IPS DF 4.7 (cell line): ENCODE results near the gene GRK6.
"Not testable (repeated sequence)": the region's sequence is repeated elsewhere in the genome, so short reads cannot be mapped to it uniquely, and the experiment has no call there.

Source experiments
- DNase-seq: peaks from one replicate; pipeline ENCODE4 v3.0.0-alpha.2; 2013; ENCODE audit warnings: low spot score; ENCODE audit errors: extremely low read depth

The GRK6 gene

DNA sequence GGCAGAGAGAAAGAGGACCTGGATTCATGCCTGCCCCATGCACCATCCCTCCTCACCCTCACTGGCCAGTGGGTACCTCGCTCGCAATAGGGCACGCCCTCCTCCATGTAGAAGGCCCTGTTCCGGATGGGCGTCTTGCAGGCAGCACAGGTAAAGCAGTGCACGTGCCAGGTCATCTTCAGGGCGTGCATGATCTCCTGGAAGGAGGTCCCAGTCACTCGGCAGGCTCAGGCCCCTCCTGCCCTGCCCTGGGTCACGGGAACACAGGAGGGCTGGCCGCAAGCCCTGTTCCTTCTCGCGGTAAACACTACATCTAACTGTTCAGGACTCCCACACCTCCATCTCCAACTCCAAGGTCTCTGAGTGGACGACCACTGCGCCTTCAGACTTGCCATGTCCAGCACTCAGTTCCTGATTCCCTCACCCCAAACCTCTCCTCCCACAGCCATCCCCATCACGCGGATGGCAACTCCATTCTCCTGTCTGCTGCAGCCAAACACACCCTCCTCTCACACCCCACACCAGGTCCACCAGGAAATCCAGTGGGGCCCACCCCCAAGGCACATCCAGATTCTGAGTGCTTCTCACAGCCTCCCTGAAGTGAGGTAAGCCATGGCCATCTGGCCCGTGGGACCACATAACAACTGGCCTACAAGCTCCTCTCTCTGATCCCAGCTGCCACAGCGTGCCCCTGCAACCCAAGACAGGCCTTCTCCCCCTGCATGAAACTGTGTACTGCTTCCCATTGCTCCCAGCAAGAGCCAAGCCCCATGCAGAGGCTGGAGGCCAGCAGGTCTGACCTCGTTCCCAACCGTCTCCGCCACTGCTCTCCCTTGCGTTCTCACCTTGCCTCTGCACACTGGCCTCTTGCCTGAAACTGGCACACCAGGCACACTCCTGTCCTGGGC is 57.8 kb downstream of the GRK6 start:
- DNase-seq = no peak

DNA sequence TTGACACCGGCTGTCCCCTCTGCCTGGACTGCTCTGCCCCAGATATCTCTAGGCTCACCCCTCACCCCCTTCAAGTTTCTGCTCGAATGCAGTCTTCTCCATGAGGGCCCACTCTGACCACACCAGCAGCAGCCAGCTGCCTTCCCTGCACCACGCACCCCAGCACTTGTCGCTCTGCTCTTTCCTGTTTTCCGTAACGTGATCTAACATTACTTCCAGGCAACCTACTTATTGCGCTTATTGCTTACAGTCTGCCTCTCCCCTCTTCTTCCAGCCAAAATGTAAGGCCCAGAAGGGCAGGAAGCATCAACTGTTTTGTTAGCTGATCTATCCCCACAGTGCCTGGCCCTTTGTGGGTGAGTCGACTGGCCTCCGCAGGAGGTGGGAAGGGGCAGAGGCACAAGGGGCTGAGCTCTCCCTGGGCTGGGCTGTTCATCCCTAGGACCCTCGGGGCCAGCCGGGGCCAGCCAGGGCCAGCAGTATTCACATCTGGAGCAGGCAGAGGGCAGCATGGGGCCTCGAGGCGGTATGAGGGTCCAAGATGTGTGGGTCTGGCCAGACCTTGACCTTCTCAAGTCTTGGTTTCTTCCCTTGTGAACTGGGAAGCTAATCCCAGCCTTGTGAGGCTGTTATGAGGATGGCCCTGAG is 58.5 kb downstream of the GRK6 start:
- no peak for DNase-seq

DNA sequence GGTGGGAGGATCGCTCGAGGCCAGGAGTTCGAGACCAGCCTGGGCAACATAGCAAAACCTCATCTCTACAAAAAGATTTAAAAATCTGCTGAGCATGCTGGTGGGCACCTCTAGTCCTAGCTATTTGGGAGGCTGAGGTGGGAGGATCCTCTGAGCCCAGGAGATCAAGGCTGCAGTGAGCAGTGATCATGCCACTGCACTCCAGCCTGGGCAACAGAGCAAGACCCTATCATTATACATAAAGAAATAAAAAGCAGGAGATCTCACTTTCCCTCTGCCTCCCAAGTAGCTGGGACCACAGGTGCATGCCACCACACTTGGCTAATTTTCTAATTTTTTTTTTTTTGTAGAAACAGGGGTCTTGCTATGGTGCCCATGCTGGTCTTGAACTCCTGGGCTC is 59.3 kb downstream of the GRK6 start:
- not testable (repeated sequence) for DNase-seq

DNA sequence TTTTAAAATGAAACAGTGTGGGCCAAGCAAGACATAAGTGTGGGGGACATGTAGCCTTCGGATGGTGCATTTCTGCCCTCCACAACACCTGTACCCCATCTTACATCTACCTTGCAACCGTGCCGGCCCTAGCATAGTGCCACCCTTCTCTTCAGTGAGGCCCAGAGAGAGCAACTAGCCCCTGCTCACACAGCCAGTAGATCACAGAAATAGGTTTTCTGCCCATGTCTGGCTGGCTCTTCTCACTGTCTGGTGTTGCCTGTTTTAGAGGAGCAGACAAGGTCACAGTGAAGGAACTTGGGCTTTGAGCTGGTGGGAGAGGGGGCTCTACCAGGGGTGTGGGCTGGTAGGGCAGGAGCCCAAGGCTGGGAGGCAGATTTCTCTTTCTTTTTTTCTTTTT is 59.8 kb downstream of the GRK6 start:
- no peak for DNase-seq

DNA sequence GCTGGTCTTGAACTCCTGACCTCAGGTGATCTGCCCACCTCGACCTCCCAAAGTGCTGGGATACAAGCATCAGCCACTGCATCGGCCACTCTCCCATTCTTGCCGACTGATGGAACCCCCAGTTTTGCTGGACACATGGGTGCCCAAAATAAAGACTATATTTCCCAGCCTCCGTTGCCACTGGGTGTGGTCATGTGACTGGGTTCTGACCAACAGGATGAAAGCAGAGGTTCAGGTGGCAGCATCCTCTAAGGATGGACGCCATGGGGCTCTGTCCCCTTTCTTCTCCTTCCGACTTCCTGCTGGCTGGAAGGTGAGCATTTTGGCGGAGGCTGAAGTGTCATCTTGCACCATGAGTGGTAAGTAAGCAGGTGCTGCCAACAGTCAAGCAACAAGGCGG is 60.7 kb downstream of the GRK6 start:
- DNase-seq = no peak

DNA sequence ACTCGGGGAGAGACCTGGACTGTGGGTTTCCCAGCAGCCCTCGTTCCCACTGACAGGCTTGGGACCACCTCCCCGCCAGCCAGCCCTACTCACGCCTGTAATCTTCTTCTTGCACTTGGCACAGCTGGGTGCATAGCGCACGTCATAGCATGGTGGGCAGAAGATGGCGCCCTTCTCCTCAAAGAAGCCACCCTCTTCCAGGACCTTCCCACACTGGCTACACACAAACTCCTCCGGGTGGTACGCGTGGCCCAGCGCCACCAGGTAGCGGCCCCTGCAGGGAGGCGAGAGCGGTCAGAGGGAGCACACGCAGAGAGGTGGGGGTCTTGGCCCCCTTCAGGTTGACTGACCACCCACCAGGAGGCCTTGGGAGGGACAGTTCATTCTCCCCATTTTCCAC is 61.5 kb downstream of the GRK6 start:
- no peak for DNase-seq

GRCh38 chr5:177489119-177489716 is 62.7 kb downstream of the GRK6 start:
- no peak for DNase-seq

DNA sequence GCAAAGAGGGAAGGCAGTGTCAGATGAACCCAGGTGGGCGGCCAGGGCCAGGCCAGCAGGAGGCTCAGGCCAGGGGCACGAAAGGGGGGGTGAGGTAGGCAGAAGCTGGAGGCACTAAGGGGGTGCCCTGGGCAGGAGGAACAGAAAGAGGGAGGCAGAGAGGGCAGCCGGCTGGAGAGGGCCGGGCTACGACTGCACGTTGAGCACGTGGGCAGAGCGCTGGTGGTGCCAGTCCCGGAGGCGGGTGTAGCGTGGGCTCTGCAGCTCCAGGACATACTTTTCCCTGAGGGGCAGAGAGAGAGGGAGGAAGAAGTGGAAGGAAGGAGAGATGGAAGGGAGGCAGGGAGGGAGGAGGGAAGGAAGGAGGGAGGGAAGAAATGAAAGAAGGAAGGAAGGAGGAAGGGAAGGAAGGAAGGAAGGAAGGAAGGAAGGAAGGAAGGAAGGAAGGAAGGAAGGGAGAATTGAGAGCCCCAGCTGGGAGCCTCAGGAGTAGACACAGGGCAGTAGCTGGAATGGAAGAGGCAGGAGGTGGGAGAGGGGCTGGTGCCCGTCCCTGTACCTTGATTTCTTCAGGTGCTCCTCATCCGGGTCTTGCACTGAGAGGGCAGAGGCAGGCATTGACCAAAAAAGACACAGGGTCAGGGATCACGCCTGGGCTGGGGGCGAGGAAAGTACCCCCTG is 64.0 kb downstream of the GRK6 start:
- no peak for DNase-seq

DNA sequence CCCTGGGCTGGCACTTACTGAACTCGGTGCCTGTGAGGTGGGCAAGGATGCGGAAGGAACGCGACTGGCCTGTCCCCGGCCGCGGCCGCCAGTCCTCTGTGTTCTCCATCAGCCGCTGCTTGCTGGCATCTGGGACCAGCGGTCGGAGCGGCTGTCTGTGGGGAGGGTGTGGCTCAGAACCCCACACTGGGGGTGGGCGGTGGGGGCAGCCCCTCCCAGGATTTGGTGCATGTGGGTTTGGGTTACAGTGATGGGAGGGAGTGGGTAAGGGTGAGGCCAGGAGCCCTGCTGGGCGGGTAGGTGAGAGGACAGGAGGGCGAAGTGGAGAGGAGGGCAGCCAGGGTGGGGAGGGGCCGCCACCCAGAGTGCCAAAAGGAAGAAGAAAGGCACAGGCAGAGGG is 64.5 kb downstream of the GRK6 start:
- DNase-seq = no peak

DNA sequence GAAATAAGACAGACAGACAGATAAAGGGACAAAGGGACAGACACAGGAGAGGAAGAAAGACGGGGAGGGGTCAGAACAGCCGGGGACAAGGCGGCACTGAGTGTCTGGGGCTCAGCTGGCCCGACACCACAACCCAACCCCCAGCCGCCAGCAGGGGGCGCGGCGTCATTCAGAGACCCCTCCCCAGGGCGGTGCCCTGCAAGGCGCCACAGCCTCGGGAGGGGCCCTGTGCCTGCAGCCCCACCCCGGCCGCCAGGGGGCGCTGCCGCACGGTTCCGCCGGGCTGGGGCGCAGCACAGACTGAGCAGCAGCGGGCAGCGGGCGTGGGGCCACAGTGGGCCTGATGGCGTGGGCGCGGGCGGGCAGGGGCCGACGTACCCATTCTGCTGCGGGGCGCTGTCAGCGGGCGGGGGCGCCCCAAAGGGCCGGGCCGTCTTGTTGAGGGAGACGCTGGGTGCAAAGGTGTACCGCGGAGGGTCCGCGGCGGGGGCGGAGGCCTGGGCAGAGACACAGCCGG is 65.0 kb downstream of the GRK6 start:
- no peak for DNase-seq

- DNase-seq = no peak
Measured at GRCh38 chr5:177491983-177492746, 65.7 kb downstream of the GRK6 start.
